SK-N-SH treated with all-trans-retinoic acid at 6 μM for 48 hours (cell line): Measurements from ENCODE around the gene HLA-G.

ENCODE experiments used
- ATAC-seq: fragments of 200-7000 bp; cut with Tn5 transposase; 3 replicates; pipeline ENCODE4 v1.9.1; 2020; ENCODE audit warnings: mild to moderate bottlenecking, moderate library complexity
- ARNTL ChIP-seq: fragments of 450-650 bp; formaldehyde crosslinking; IDR thresholded peaks from 2 replicates; pipeline ENCODE4 v1.5.0; 2020; ENCODE audit warnings: low read depth, mild to moderate bottlenecking, moderate library complexity, borderline replicate concordance
- BACH2 ChIP-seq: fragments of 250-450 bp; sonication (Bioruptor Pico); IDR thresholded peaks from 2 replicates; pipeline ENCODE4 v1.9.0; 2021; ENCODE audit warnings: mild to moderate bottlenecking, borderline replicate concordance
- CREB5 ChIP-seq: fragments of 250-450 bp; sonication (Bioruptor Pico); IDR thresholded peaks from 2 replicates; pipeline ENCODE4 v1.5.1; 2020; ENCODE audit warnings: low read depth, mild to moderate bottlenecking, moderate library complexity
- CSDC2 ChIP-seq: fragments of 250-450 bp; sonication (Bioruptor Pico); IDR thresholded peaks from 2 replicates; pipeline ENCODE4 v1.5.0; 2020; ENCODE audit warnings: mild to moderate bottlenecking, moderate library complexity
- CSRNP3 ChIP-seq: fragments of 250-450 bp; sonication (Bioruptor Pico); IDR thresholded peaks from 2 replicates; pipeline ENCODE4 v1.5.1; 2021; ENCODE audit warnings: mild to moderate bottlenecking, moderate library complexity
- ESRRG ChIP-seq: fragments of 250-450 bp; sonication (Bioruptor Pico); IDR thresholded peaks from 2 replicates; pipeline ENCODE4 v1.6.1; 2021; ENCODE audit warnings: mild to moderate bottlenecking
- GLIS3 ChIP-seq: fragments of 250-450 bp; sonication (Bioruptor Pico); IDR thresholded peaks from 2 replicates; pipeline ENCODE4 v1.5.0; 2020; ENCODE audit warnings: mild to moderate bottlenecking, moderate library complexity
- ISL1 ChIP-seq: fragments of 250-450 bp; sonication (Bioruptor Pico); IDR thresholded peaks from 2 replicates; pipeline ENCODE4 v2.1.2; 2022; ENCODE audit warnings: mild to moderate bottlenecking, moderate library complexity
- OSR1 ChIP-seq: fragments of 250-450 bp; sonication (Bioruptor Pico); IDR thresholded peaks from 2 replicates; pipeline ENCODE4 v1.8.0; 2022; ENCODE audit warnings: moderate library complexity, mild to moderate bottlenecking, inconsistent platforms
- PATZ1 ChIP-seq: fragments of 250-450 bp; sonication (Bioruptor Pico); IDR thresholded peaks from 2 replicates; pipeline ENCODE4 v1.8.0; 2020; ENCODE audit warnings: mild to moderate bottlenecking, moderate library complexity, borderline replicate concordance
- POU6F1 ChIP-seq: fragments of 250-450 bp; sonication (Bioruptor Pico); IDR thresholded peaks from 2 replicates; pipeline ENCODE4 v1.8.0; 2021; ENCODE audit warnings: low read depth, mild to moderate bottlenecking, moderate library complexity, borderline replicate concordance
- PPARA ChIP-seq: fragments of 250-450 bp; sonication (Bioruptor Pico); IDR thresholded peaks from 2 replicates; pipeline ENCODE4 v1.5.0; 2020; ENCODE audit warnings: mild to moderate bottlenecking, borderline replicate concordance
- RARB ChIP-seq: fragments of 250-450 bp; sonication (Bioruptor Pico); IDR thresholded peaks from 2 replicates; pipeline ENCODE4 v1.8.0; 2021; ENCODE audit warnings: mild to moderate bottlenecking, moderate library complexity
- SNAI2 ChIP-seq: fragments of 250-450 bp; sonication (Bioruptor Pico); IDR thresholded peaks from 2 replicates; pipeline ENCODE4 v1.5.0; 2020; ENCODE audit warnings: mild to moderate bottlenecking, moderate library complexity
- TCF4 ChIP-seq: fragments of 250-450 bp; sonication (Bioruptor Pico); IDR thresholded peaks from 2 replicates; pipeline ENCODE4 v1.8.0; 2021; ENCODE audit warnings: mild to moderate bottlenecking, moderate library complexity, borderline replicate concordance
- TOX ChIP-seq: fragments of 250-450 bp; sonication (Bioruptor Pico); IDR thresholded peaks from 2 replicates; pipeline ENCODE4 v1.8.0; 2021; ENCODE audit warnings: mild to moderate bottlenecking, moderate library complexity, borderline replicate concordance
- ZC3H10 ChIP-seq: fragments of 250-450 bp; sonication (Bioruptor Pico); IDR thresholded peaks from 2 replicates; pipeline ENCODE4 v1.5.1; 2021; ENCODE audit warnings: mild to moderate bottlenecking, moderate library complexity
- ZFP3 ChIP-seq: fragments of 250-450 bp; sonication (Bioruptor Pico); IDR thresholded peaks from 2 replicates; pipeline ENCODE4 v1.5.0; 2020; ENCODE audit warnings: mild to moderate bottlenecking, moderate library complexity
- ZFP30 ChIP-seq: fragments of 450-650 bp; formaldehyde crosslinking; IDR thresholded peaks from 2 replicates; pipeline ENCODE4 v1.5.0; 2022; ENCODE audit warnings: mild to moderate bottlenecking, moderate library complexity
- ZNF565 ChIP-seq: fragments of 450-650 bp; formaldehyde crosslinking; conservative IDR thresholded peaks from 2 replicates; pipeline ENCODE4 v1.5.0; 2020; ENCODE audit warnings: low read depth, mild to moderate bottlenecking, moderate library complexity
- ZNF70 ChIP-seq: fragments of 450-650 bp; formaldehyde crosslinking; IDR thresholded peaks from 2 replicates; pipeline ENCODE4 v1.5.0; 2020; ENCODE audit warnings: mild to moderate bottlenecking, moderate library complexity
- ZNF8 ChIP-seq: fragments of 450-650 bp; formaldehyde crosslinking; IDR thresholded peaks from 2 replicates; pipeline ENCODE4 v1.5.0; 2020; ENCODE audit warnings: mild to moderate bottlenecking, moderate library complexity
- TF ChIP-seq, protein P1 (sequence below): fragments of 250-450 bp; sonication (Bioruptor Pico); IDR thresholded peaks from 2 replicates; pipeline ENCODE4 v1.5.0; 2020; ENCODE audit warnings: mild to moderate bottlenecking, moderate library complexity

Gene HLA-G

GRCh38 chr6:29865631-29866030 lies 38.0 kb downstream of the HLA-G start:
- no peak for ATAC-seq
- TF ChIP-seq ESRRG (CRISPR knock-in tag) (no peak), PPARA (no peak), CSRNP3 (CRISPR knock-in tag) (no peak), CREB5 (CRISPR knock-in tag) (no peak), PATZ1 (no peak), ZNF565 (CRISPR knock-in tag) (no peak), BACH2 (CRISPR knock-in tag) (no peak), OSR1 (CRISPR knock-in tag) (no peak), TCF4 (no peak), GLIS3 (CRISPR knock-in tag) (no peak), TOX (CRISPR knock-in tag) (no peak), ZNF8 (no peak), ZNF70 (CRISPR knock-in tag) (no peak), ARNTL (no peak), ZC3H10 (CRISPR knock-in tag) (no peak), RARB (CRISPR knock-in tag) (no peak), POU6F1 (CRISPR knock-in tag) (no peak)
- TF ChIP-seq, protein P1, sequence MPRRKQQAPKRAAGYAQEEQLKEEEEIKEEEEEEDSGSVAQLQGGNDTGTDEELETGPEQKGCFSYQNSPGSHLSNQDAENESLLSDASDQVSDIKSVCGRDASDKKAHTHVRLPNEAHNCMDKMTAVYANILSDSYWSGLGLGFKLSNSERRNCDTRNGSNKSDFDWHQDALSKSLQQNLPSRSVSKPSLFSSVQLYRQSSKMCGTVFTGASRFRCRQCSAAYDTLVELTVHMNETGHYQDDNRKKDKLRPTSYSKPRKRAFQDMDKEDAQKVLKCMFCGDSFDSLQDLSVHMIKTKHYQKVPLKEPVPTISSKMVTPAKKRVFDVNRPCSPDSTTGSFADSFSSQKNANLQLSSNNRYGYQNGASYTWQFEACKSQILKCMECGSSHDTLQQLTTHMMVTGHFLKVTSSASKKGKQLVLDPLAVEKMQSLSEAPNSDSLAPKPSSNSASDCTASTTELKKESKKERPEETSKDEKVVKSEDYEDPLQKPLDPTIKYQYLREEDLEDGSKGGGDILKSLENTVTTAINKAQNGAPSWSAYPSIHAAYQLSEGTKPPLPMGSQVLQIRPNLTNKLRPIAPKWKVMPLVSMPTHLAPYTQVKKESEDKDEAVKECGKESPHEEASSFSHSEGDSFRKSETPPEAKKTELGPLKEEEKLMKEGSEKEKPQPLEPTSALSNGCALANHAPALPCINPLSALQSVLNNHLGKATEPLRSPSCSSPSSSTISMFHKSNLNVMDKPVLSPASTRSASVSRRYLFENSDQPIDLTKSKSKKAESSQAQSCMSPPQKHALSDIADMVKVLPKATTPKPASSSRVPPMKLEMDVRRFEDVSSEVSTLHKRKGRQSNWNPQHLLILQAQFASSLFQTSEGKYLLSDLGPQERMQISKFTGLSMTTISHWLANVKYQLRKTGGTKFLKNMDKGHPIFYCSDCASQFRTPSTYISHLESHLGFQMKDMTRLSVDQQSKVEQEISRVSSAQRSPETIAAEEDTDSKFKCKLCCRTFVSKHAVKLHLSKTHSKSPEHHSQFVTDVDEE (CRISPR knock-in tag), result no peak

GRCh38 chr6:29870104-29870503 lies 42.5 kb downstream of the HLA-G start:
- no peak for ATAC-seq
- no peak for TF ChIP-seq ZFP30
- no peak for TF ChIP-seq ARNTL
- no peak for TF ChIP-seq POU6F1 (CRISPR knock-in tag)
- TF ChIP-seq ZFP3 (CRISPR knock-in tag), result no peak
- no peak for TF ChIP-seq PPARA
- TF ChIP-seq CSDC2 (CRISPR knock-in tag), result no peak
- no peak for TF ChIP-seq ZNF8
- no peak for TF ChIP-seq ZNF70 (CRISPR knock-in tag)
- TF ChIP-seq ZNF565 (CRISPR knock-in tag), result no peak
- TF ChIP-seq CREB5 (CRISPR knock-in tag), result no peak
- no peak for TF ChIP-seq SNAI2 (CRISPR knock-in tag)
- TF ChIP-seq OSR1 (CRISPR knock-in tag), result no peak
- no peak for TF ChIP-seq ISL1 (CRISPR knock-in tag)
- TF ChIP-seq TOX (CRISPR knock-in tag), result no peak
- TF ChIP-seq TCF4, result no peak
- TF ChIP-seq ZC3H10 (CRISPR knock-in tag), result no peak
